Measurements from ENCODE around the gene FAM117A. TPM values are rescaled to one million over a fixed set of nuclear protein-coding genes. Genes with fewer than 3 reads are reported as not detected.
A peak's percentile ranks its signal among the peaks of the same experiment; 100 is the strongest.

Gene FAM117A
- total RNA-seq, 1 experiment from 2014 or later, result 14.9 TPM

DNA sequence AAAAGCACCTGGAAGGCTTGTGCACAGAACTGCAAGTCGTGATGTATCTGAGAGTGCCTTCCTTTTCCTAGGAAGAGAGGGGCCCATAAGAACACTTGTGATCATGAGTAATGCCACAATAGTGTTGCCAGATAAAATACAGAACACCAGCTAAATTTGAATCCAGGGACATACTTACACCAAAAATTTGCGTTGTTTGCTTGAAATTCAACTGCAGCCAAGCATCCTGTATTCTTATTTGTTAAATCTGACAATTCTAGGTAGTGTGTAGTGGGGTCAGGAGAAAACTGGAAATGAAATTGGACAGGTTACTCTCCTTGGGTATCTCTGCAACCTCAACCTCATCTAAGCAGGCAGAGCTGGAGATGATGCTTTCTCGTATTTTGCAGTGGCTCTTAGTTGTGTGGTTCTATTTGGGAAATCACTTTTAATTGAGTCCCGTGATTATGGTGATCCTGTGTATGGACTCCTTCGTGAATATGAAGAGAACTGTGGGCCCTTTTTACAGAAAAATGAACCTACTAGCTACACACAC lies 68.2 kb downstream of the FAM117A start:
- no TSS peak for BruUV-seq (replicated peaks)
- TF ChIP-seq CTCF (IDR thresholded peaks at IDR 0.05; ENCODE audit: unreplicated experiment), result no peak
- intact Hi-C loops (cut with micrococcal nuclease; ENCODE audit: unreplicated experiment), result loop anchor here (1.0 to 10.0 kb wide), 2 partner anchors 127 to 261 kb away; no protein-coding TSS in a partner anchor
- Mint-ChIP-seq H3K9me3 (ENCODE audit: low read depth, unreplicated experiment) (no peaks in the 10 kb centered on the region), H3K36me3 (ENCODE audit: insufficient read depth, unreplicated experiment) (peaks cover 21% of the 10 kb centered on the region), H3K27me3 (ENCODE audit: unreplicated experiment) (peaks cover 26% of the 10 kb centered on the region), H3K4me3 (ENCODE audit: low read depth, unreplicated experiment) (no peak overlapping the region), H3K27ac (ENCODE audit: unreplicated experiment) (no peak overlapping the region), H3K4me1 (ENCODE audit: low read depth, unreplicated experiment) (peaks cover 17% of the 10 kb centered on the region)
- CTCF ChIA-PET, result interaction anchor here (1.6 to 3.7 kb wide), 3 partner anchors 12 to 128 kb away, joined by 6 to 26 read pairs (median 12); partner anchors contain the start of gene SLC35B1
- DNase-seq, result no peak

DNA sequence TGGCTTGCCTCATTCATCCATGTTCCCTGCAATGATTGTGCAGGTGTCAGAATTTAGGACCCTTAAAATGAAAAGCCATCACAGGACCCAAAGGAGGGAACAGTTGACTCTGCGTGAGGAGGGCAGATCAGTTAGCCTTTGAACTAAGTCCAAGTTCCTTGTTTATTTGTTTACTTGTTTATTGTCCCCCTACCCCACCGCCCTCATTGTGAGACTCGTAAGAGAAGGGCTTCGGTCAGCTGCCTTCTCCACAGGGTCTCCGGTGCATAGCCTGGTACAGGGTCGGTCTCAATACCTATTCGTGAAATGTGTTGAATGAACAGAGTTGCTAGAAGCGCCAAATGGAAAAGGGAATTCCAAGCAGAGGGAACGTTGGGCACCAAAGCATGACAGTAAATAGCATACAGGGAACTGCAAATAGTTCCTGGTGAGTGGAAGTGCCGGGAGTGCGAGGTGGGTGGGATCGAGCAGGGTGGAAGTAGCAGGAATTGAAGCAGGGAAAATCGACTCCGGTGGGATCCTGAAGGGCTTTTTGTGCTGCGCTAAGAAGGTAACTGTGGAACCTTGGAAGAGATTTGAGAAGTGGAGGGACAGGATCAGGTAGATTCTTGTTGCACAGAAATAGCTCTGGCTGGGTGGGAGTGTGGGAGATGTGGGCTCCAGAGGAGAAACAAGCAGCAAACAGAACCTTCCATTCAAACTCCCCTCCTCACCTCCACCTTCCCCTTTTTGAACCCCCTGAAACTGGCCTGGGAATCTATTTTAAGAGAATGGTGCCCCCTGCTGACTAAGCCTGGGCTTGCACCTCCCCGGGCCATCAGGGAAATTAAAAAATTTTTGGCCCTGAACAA lies 68.9 kb downstream of the FAM117A start:
- peaks cover 14% of the 10 kb centered on the region for H3K36me3 Mint-ChIP-seq (ENCODE audit: insufficient read depth, unreplicated experiment)
- H3K4me3 Mint-ChIP-seq (ENCODE audit: low read depth, unreplicated experiment), result no peak overlapping the region
- H3K9me3 Mint-ChIP-seq (ENCODE audit: low read depth, unreplicated experiment), result no peaks in the 10 kb centered on the region
- peak; percentile 94 for TF ChIP-seq CTCF (IDR thresholded peaks at IDR 0.05; ENCODE audit: unreplicated experiment)
- peak; percentile 75 for DNase-seq
- peaks cover 26% of the 10 kb centered on the region for H3K27me3 Mint-ChIP-seq (ENCODE audit: unreplicated experiment)
- intact Hi-C loops (cut with micrococcal nuclease; ENCODE audit: unreplicated experiment), result loop anchor here (1.0 to 10.0 kb wide), 2 partner anchors 127 to 260 kb away; no protein-coding TSS in a partner anchor
- BruUV-seq (replicated peaks), result no TSS peak
- CTCF ChIA-PET, result interaction anchor here (1.0 to 3.7 kb wide), 4 partner anchors 13 to 128 kb away, joined by 3 to 26 read pairs (median 9); partner anchors contain the start of gene SLC35B1
- peaks cover 17% of the 10 kb centered on the region for H3K4me1 Mint-ChIP-seq (ENCODE audit: low read depth, unreplicated experiment)
- H3K27ac Mint-ChIP-seq (ENCODE audit: unreplicated experiment), result no peak overlapping the region

- Mint-ChIP-seq H3K9me3 (ENCODE audit: low read depth, unreplicated experiment) (no peaks in the 10 kb centered on the region), H3K4me1 (ENCODE audit: low read depth, unreplicated experiment) (peaks cover 24% of the 10 kb centered on the region), H3K27me3 (ENCODE audit: unreplicated experiment) (peaks cover 26% of the 10 kb centered on the region), H3K36me3 (ENCODE audit: insufficient read depth, unreplicated experiment) (peaks cover 4% of the 10 kb centered on the region), H3K4me3 (ENCODE audit: low read depth, unreplicated experiment) (no peak overlapping the region), H3K27ac (ENCODE audit: unreplicated experiment) (no peak overlapping the region)
- DNase-seq, result no peak
- no peak for TF ChIP-seq CTCF (IDR thresholded peaks at IDR 0.05; ENCODE audit: unreplicated experiment)
- CTCF ChIA-PET, result interaction anchor here (0.7 kb wide), 1 partner anchor 60 kb away, joined by 5 read pairs; no protein-coding TSS in a partner anchor
- no TSS peak for BruUV-seq (replicated peaks)
- intact Hi-C loops (cut with micrococcal nuclease; ENCODE audit: unreplicated experiment), result loop anchor here (10.0 kb wide), 1 partner anchor 258 kb away; no protein-coding TSS in a partner anchor
These were observed 71.2 kb downstream of the FAM117A start for GRCh38 chr17:49692751-49693150.

DNA sequence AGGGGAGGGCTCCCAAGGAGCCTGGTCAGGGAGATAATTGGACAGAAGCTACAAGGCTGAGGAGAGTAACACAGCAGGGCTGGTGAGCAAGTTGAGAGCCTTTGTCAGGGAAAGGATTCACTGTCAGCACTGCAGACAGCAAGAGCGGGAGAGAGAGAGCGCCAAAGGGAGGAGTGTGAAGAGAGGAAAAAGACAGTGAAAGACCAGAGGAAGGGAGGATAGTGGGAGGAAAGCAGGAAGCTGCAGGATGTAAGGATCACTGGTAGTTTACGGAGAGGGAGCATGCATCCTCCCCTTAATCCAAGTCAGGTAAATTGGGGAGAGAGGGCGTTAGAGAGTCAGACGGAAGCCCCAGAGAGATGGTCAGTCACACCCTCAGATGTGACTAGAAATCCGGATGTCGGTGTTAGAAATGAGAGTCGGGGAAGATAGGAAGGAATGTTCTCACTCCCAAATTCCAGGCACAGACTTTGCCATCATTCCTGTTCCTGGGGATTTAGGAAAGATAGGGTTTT lies 72.2 kb downstream of the FAM117A start:
- TF ChIP-seq CTCF (IDR thresholded peaks at IDR 0.05; ENCODE audit: unreplicated experiment), result no peak
- CTCF ChIA-PET, result interaction anchor here (1.0 kb wide), 1 partner anchor 124 kb away, joined by 4 read pairs; no protein-coding TSS in a partner anchor
- peaks cover 4% of the 10 kb centered on the region for H3K36me3 Mint-ChIP-seq (ENCODE audit: insufficient read depth, unreplicated experiment)
- peaks cover 26% of the 10 kb centered on the region for H3K4me1 Mint-ChIP-seq (ENCODE audit: low read depth, unreplicated experiment)
- H3K27me3 Mint-ChIP-seq (ENCODE audit: unreplicated experiment), result peaks cover 26% of the 10 kb centered on the region
- no peak overlapping the region for H3K4me3 Mint-ChIP-seq (ENCODE audit: low read depth, unreplicated experiment)
- H3K27ac Mint-ChIP-seq (ENCODE audit: unreplicated experiment), result no peak overlapping the region
- intact Hi-C loops (cut with micrococcal nuclease; ENCODE audit: unreplicated experiment), result loop anchor here (10.0 kb wide), 1 partner anchor 257 kb away; no protein-coding TSS in a partner anchor
- no peak for DNase-seq
- BruUV-seq (replicated peaks), result no TSS peak
- H3K9me3 Mint-ChIP-seq (ENCODE audit: low read depth, unreplicated experiment), result no peaks in the 10 kb centered on the region

Measured in Calu3 (cell line).